GM12892 (cell line): ENCODE data around the gene ISLR.

ENCODE experiments used
- POLR2A ChIP-seq: IDR thresholded peaks from 2 replicates; pipeline ENCODE4 v1.6.1; 2011; ENCODE audit warnings: low read depth, low read length, control low read depth
- POLR2AphosphoS5 ChIP-seq: IDR thresholded peaks from 2 replicates; pipeline ENCODE4 v1.6.1; 2011; ENCODE audit warnings: low read depth, low read length, control low read depth
- TAF1 ChIP-seq: IDR thresholded peaks from 2 replicates; pipeline ENCODE4 v1.6.1; 2011; ENCODE audit warnings: low read depth, mild to moderate bottlenecking, control low read depth, low read length, borderline replicate concordance

GRCh38 chr15:74210729-74211128 lies 37.2 kb downstream of the ISLR start:
- TF ChIP-seq POLR2AphosphoS5 (no peak), POLR2A (no peak), TAF1 (no peak)
